Neural progenitor cell (in vitro differentiated cells): Measurements from ENCODE around the gene POU2F2. TPM values are rescaled to one million over a fixed set of nuclear protein-coding genes. Genes with fewer than 3 reads are reported as not detected.

Experiments used
- DNase-seq: peaks from one replicate; pipeline ENCODE4 v3.0.0-alpha.2; 2016; ENCODE audit warnings: low spot score
- H2AFZ ChIP-seq: fragments of 200-600 bp; sonication (generic); replicated peaks from 2 replicates; pipeline ENCODE4 v1.6.1; 2016; ENCODE audit warnings: antibody characterized with exemption
- H3F3A ChIP-seq: fragments of 200-600 bp; sonication (generic); 2 replicates; pipeline ENCODE4 v1.6.1; 2016; ENCODE audit warnings: antibody characterized with exemption, low read depth
- H3K27ac ChIP-seq: fragments of 200-600 bp; sonication (generic); 2 replicates; pipeline ENCODE4 v1.5.1; 2016; ENCODE audit warnings: mild to moderate bottlenecking
- H3K27me3 ChIP-seq: fragments of 200-600 bp; sonication (generic); 2 replicates; pipeline ENCODE4 v1.6.1; 2016; ENCODE audit warnings: mild to moderate bottlenecking, moderate library complexity
- H3K36me3 ChIP-seq: fragments of 200-600 bp; sonication (generic); 2 replicates; pipeline ENCODE4 v1.5.1; 2016
- H3K4me1 ChIP-seq: fragments of 200-600 bp; sonication (generic); 2 replicates; pipeline ENCODE4 v1.6.1; 2016; ENCODE audit warnings: mixed run types
- H3K4me2 ChIP-seq: fragments of 200-600 bp; sonication (generic); 2 replicates; pipeline ENCODE4 v1.6.1; 2016
- H3K4me3 ChIP-seq: fragments of 200-600 bp; sonication (generic); 2 replicates; pipeline ENCODE4 v1.5.1; 2016
- H3K79me2 ChIP-seq: fragments of 200-600 bp; sonication (generic); 2 replicates; pipeline ENCODE4 v1.6.1; 2016; ENCODE audit warnings: low read depth
- H3K9ac ChIP-seq: fragments of 200-600 bp; sonication (generic); 2 replicates; pipeline ENCODE4 v1.6.1; 2016
- H3K9me3 ChIP-seq: fragments of 200-600 bp; sonication (generic); 2 replicates; pipeline ENCODE4 v1.5.1; 2016; ENCODE audit warnings: low read depth
- H4K20me1 ChIP-seq: fragments of 200-600 bp; sonication (generic); 2 replicates; pipeline ENCODE4 v1.6.1; 2016; ENCODE audit warnings: low read depth
- H3K27ac Mint-ChIP-seq: 3 replicates; pipeline ENCODE4 v1.8.0; 2021; ENCODE audit warnings: mixed read lengths
- H3K27me3 Mint-ChIP-seq: 2 replicates; pipeline ENCODE4 v1.8.0; 2022; ENCODE audit warnings: low read depth, mild to moderate bottlenecking, inconsistent platforms, moderate library complexity, mixed read lengths; ENCODE audit not compliant: insufficient read depth
- H3K36me3 Mint-ChIP-seq: 3 replicates; pipeline ENCODE4 v1.8.0; 2021; ENCODE audit warnings: mixed read lengths
- H3K4me1 Mint-ChIP-seq: 3 replicates; pipeline ENCODE4 v1.8.0; 2021; ENCODE audit warnings: mixed read lengths
- H3K4me3 Mint-ChIP-seq: 3 replicates; pipeline ENCODE4 v1.8.0; 2021; ENCODE audit warnings: mild to moderate bottlenecking, moderate library complexity, mixed read lengths
- H3K9me3 Mint-ChIP-seq: 3 replicates; pipeline ENCODE4 v1.8.0; 2020; ENCODE audit warnings: mixed read lengths
- EZH2 ChIP-seq: fragments of 200-600 bp; sonication (generic); IDR thresholded peaks from 2 replicates; pipeline ENCODE4 v1.6.1; 2017; ENCODE audit warnings: antibody characterized with exemption, mild to moderate bottlenecking, moderate library complexity
- EZH2phosphoT487 ChIP-seq: fragments of 200-600 bp; sonication (generic); IDR thresholded peaks from 2 replicates; pipeline ENCODE4 v1.6.1; 2017; ENCODE audit warnings: antibody characterized with exemption
- total RNA-seq: library from RNA; depleted of rRNA; stranded (reverse); fragments of >200 nt; gene quantifications from 2 replicates; pipeline ENCODE4 v1.2.3, GENCODE V29; 2015; ENCODE audit warnings: low replicate concordance
- TF ChIP-seq, protein P1 (sequence below): fragments of 200-600 bp; sonication (generic); IDR thresholded peaks from 2 replicates; pipeline ENCODE4 v1.5.1; 2017; ENCODE audit warnings: antibody characterized with exemption, mild to moderate bottlenecking

POU2F2 gene
- total RNA-seq, 1 donor from 2014 or later: 0.69 TPM

GRCh38 chr19:42131149-42132029 is 857 bp downstream of the POU2F2 start:
- Histone ChIP-seq H4K20me1 (no peaks in the 10 kb centered on the region), H3K27ac (no peak overlapping the region), H3F3A (peaks cover 4% of the 10 kb centered on the region), H2AFZ (no peak overlapping the region), H3K4me2 (peak overlapping the region; percentile 81), H3K27me3 (peaks cover 51% of the 10 kb centered on the region), H3K4me1 (peaks cover 13% of the 10 kb centered on the region), H3K9me3 (no peaks in the 10 kb centered on the region), H3K9ac (no peak overlapping the region), H3K79me2 (no peaks in the 10 kb centered on the region), H3K4me3 (peak overlapping the region; percentile 44), H3K36me3 (no peaks in the 10 kb centered on the region)
- DNase-seq: no peak
- H3K27ac Mint-ChIP-seq: no peak overlapping the region
- TF ChIP-seq, protein P1, sequence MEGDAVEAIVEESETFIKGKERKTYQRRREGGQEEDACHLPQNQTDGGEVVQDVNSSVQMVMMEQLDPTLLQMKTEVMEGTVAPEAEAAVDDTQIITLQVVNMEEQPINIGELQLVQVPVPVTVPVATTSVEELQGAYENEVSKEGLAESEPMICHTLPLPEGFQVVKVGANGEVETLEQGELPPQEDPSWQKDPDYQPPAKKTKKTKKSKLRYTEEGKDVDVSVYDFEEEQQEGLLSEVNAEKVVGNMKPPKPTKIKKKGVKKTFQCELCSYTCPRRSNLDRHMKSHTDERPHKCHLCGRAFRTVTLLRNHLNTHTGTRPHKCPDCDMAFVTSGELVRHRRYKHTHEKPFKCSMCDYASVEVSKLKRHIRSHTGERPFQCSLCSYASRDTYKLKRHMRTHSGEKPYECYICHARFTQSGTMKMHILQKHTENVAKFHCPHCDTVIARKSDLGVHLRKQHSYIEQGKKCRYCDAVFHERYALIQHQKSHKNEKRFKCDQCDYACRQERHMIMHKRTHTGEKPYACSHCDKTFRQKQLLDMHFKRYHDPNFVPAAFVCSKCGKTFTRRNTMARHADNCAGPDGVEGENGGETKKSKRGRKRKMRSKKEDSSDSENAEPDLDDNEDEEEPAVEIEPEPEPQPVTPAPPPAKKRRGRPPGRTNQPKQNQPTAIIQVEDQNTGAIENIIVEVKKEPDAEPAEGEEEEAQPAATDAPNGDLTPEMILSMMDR: no peak
- TF ChIP-seq EZH2phosphoT487: no peak
- no peak for TF ChIP-seq EZH2
- peaks cover 18% of the 10 kb centered on the region for H3K4me1 Mint-ChIP-seq
- peaks cover 2% of the 10 kb centered on the region for H3K9me3 Mint-ChIP-seq
- peaks cover 44% of the 10 kb centered on the region for H3K27me3 Mint-ChIP-seq
- no peak overlapping the region for H3K4me3 Mint-ChIP-seq
- H3K36me3 Mint-ChIP-seq: no peaks in the 10 kb centered on the region

GRCh38 chr19:42130254-42130573 is 2.0 kb downstream of the POU2F2 start:
- no peak for TF ChIP-seq EZH2phosphoT487
- TF ChIP-seq, protein P1: no peak
- no peak for TF ChIP-seq EZH2
- H3K9ac ChIP-seq: no peak overlapping the region
- Mint-ChIP-seq H3K27me3 (peaks cover 41% of the 10 kb centered on the region), H3K27ac (no peak overlapping the region), H3K9me3 (peaks cover 6% of the 10 kb centered on the region), H3K4me3 (no peak overlapping the region), H3K4me1 (peaks cover 18% of the 10 kb centered on the region), H3K36me3 (no peaks in the 10 kb centered on the region)
- no peaks in the 10 kb centered on the region for H4K20me1 ChIP-seq
- H3K4me2 ChIP-seq: no peak overlapping the region
- no peak for DNase-seq
- H3K79me2 ChIP-seq: no peaks in the 10 kb centered on the region
- no peaks in the 10 kb centered on the region for H3K9me3 ChIP-seq
- no peak overlapping the region for H2AFZ ChIP-seq
- H3K27ac ChIP-seq: no peak overlapping the region
- peaks cover 13% of the 10 kb centered on the region for H3K4me1 ChIP-seq
- H3K36me3 ChIP-seq: no peaks in the 10 kb centered on the region
- H3F3A ChIP-seq: peaks cover 4% of the 10 kb centered on the region
- H3K27me3 ChIP-seq: peaks cover 43% of the 10 kb centered on the region
- no peak overlapping the region for H3K4me3 ChIP-seq

- no peak overlapping the region for H3K4me3 Mint-ChIP-seq
- Histone ChIP-seq H3K4me3 (no peak overlapping the region), H3K4me1 (peaks cover 13% of the 10 kb centered on the region), H3K27me3 (peaks cover 37% of the 10 kb centered on the region), H3K27ac (no peak overlapping the region), H3K36me3 (no peaks in the 10 kb centered on the region), H3K4me2 (no peak overlapping the region), H2AFZ (no peak overlapping the region), H3K9me3 (no peaks in the 10 kb centered on the region), H3F3A (peaks cover 4% of the 10 kb centered on the region), H3K9ac (no peak overlapping the region), H4K20me1 (no peaks in the 10 kb centered on the region), H3K79me2 (no peaks in the 10 kb centered on the region)
- no peak for DNase-seq
- no peaks in the 10 kb centered on the region for H3K36me3 Mint-ChIP-seq
- H3K4me1 Mint-ChIP-seq: peaks cover 18% of the 10 kb centered on the region
- H3K27me3 Mint-ChIP-seq: peaks cover 43% of the 10 kb centered on the region
- H3K27ac Mint-ChIP-seq: no peak overlapping the region
- no peak for TF ChIP-seq EZH2phosphoT487
- no peak for TF ChIP-seq EZH2
- TF ChIP-seq, protein P1: no peak
- H3K9me3 Mint-ChIP-seq: peaks cover 9% of the 10 kb centered on the region
Observed at GRCh38 chr19:42129399-42130253, 2.6 kb downstream of the POU2F2 start.
